Esophagus squamous epithelium (tissue), 4 donors: ENCODE data around the gene NEK7.

Experiments used
- POLR2A ChIP-seq, 4 donors: fragments of 450-650 bp; IDR thresholded peaks; one replicate each; pipeline ENCODE4 v1.6.1; 2017; ENCODE audit warnings: antibody characterized with exemption in 4 of 4, mild to moderate bottlenecking in 4 of 4, moderate library complexity in 3 of 4
- TF ChIP-seq, protein P1 (sequence below), 6 experiments: fragments of 450-650 bp in 4 of 6; fragments of 200-600 bp in 2 of 6; sonication (generic) in 2 of 6; IDR thresholded peaks; one replicate each; pipeline ENCODE4 v1.5.1; 2016 to 2019; ENCODE audit warnings: antibody characterized with exemption in 6 of 6, mild to moderate bottlenecking in 4 of 6, moderate library complexity in 4 of 6

DNA sequence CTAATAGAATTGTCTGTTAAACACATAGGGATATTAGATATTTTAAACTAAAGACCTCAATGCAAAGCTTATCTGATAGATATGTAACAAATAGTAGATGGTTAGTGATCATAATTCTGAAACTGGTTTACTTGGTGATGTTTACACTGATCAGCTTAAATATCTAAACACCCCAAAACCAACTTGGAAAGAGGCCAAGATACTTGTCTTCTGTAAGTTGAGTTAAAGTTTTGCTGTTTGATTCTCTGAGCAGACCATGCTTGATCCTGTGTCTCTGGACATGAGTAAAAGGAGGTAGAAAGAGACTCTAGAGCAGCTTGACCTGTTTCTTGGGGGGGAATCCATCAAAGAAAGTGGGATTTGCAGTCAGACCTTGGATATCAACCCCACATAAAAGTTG, 107.5 kb downstream of the NEK7 start:
- TF ChIP-seq, protein P1, sequence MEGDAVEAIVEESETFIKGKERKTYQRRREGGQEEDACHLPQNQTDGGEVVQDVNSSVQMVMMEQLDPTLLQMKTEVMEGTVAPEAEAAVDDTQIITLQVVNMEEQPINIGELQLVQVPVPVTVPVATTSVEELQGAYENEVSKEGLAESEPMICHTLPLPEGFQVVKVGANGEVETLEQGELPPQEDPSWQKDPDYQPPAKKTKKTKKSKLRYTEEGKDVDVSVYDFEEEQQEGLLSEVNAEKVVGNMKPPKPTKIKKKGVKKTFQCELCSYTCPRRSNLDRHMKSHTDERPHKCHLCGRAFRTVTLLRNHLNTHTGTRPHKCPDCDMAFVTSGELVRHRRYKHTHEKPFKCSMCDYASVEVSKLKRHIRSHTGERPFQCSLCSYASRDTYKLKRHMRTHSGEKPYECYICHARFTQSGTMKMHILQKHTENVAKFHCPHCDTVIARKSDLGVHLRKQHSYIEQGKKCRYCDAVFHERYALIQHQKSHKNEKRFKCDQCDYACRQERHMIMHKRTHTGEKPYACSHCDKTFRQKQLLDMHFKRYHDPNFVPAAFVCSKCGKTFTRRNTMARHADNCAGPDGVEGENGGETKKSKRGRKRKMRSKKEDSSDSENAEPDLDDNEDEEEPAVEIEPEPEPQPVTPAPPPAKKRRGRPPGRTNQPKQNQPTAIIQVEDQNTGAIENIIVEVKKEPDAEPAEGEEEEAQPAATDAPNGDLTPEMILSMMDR (IDR thresholded peaks at IDR 0.05): no peak
- TF ChIP-seq POLR2A (IDR thresholded peaks at IDR 0.05): no peak
